ENCODE measurements around the gene THUMPD3.

Gene THUMPD3

DNA sequence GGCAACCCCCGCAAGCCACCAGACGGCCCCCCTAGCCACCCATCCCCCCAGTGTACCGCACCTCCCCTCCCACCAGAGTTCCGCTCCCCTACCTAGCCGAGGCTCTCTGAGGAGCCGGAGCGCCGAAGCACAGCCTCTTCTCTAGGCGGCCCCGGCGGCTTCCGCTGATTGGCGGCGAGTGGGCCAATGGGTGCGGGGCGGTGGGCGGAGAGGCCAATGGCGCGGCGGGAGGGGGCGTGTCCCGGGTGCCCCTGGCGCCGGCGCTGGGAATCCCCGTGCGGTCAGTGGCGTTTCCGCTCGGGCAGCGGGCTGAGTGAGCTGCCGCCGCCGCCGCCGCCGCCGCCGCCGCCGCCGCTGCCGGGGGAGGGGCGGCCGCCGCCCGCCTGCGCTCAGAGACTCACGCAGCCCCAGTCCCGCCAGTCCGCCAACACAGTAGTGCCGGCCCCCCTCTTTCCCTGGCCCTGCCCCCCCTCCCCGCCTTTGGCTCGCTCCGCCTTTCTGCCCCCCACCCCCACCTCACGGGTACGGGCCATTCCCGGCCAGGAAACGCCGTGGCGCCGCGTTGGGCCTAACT, 34.6 kb downstream of the THUMPD3 start, which contains the start of gene SETD5:
TSS of gene SETD5 (plus strand) at position 284 of the 574 bp plus-strand sequence. CDS start 31,324 bp downstream, outside the sequence.
- TF ChIP-seq ZC3H10 (CRISPR knock-in tag; IDR thresholded peaks at IDR 0.05) (no peak), RARB (CRISPR knock-in tag; IDR thresholded peaks at IDR 0.05) (no peak), ISL1 (CRISPR knock-in tag; IDR thresholded peaks at IDR 0.05) (no peak), TCF4 (CRISPR knock-in tag; IDR thresholded peaks at IDR 0.05; ENCODE audit: borderline replicate concordance) (no peak), GLIS3 (CRISPR knock-in tag; IDR thresholded peaks at IDR 0.05) (no peak), ZNF70 (CRISPR knock-in tag; IDR thresholded peaks at IDR 0.05) (no peak), ZNF8 (CRISPR knock-in tag; IDR thresholded peaks at IDR 0.05) (no peak), ARNTL (CRISPR knock-in tag; IDR thresholded peaks at IDR 0.05; ENCODE audit: borderline replicate concordance, low read depth) (no peak), OSR1 (CRISPR knock-in tag; IDR thresholded peaks at IDR 0.05) (no peak), ESRRG (CRISPR knock-in tag; IDR thresholded peaks at IDR 0.05) (no peak), POU6F1 (CRISPR knock-in tag; IDR thresholded peaks at IDR 0.05; ENCODE audit: borderline replicate concordance, low read depth) (no peak), ZNF565 (CRISPR knock-in tag; conservative IDR thresholded peaks at IDR 0.05; ENCODE audit: low read depth) (no peak), TOX (CRISPR knock-in tag; IDR thresholded peaks at IDR 0.05; ENCODE audit: borderline replicate concordance) (no peak), ZFP3 (CRISPR knock-in tag; IDR thresholded peaks at IDR 0.05) (no peak), SNAI2 (CRISPR knock-in tag; IDR thresholded peaks at IDR 0.05) (no peak), CREB5 (CRISPR knock-in tag; IDR thresholded peaks at IDR 0.05; ENCODE audit: low read depth) (no peak)
- TF ChIP-seq, protein P1, sequence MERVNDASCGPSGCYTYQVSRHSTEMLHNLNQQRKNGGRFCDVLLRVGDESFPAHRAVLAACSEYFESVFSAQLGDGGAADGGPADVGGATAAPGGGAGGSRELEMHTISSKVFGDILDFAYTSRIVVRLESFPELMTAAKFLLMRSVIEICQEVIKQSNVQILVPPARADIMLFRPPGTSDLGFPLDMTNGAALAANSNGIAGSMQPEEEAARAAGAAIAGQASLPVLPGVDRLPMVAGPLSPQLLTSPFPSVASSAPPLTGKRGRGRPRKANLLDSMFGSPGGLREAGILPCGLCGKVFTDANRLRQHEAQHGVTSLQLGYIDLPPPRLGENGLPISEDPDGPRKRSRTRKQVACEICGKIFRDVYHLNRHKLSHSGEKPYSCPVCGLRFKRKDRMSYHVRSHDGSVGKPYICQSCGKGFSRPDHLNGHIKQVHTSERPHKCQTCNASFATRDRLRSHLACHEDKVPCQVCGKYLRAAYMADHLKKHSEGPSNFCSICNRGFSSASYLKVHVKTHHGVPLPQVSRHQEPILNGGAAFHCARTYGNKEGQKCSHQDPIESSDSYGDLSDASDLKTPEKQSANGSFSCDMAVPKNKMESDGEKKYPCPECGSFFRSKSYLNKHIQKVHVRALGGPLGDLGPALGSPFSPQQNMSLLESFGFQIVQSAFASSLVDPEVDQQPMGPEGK (CRISPR knock-in tag; IDR thresholded peaks at IDR 0.05; ENCODE audit: borderline replicate concordance): no peak
- peak; percentile 70 for ATAC-seq

DNA sequence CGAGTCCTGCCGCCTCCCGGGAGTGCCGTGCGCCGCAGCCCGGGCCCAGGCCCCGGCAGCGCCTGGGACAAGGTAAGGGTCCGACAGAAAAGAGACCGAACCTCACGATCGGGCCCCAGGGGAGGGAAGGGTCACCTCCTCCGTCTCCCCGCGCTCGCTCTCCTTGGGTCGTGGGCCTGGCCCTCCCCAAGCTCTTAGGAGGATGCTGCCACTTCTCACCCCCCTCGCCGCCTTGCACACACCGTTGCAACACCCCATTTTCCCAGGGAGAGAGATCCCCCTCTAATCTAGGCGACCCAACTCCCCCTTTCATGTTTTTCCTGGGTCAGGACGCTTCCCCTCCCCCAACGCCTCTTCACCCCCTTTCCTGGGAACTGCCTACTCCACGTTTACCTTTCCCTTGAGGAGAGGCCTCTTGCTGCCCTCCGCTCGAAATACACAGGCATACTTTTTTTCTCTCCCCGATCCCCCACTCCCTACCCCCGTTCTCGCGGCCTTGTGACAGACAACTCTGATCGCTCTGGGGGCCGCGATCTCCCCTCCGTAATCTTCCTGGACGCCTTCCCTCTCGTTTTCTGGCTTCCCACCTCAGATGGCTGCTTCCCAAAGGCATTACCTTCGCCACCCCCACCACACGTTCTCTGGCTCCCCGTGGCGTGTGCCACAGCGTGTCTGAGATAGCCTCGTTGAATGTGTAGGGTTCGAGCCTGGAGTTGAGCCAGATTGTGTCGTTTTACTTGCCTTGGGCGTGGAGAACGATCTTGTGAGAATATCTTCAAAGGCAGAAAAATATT, 35.2 kb downstream of the THUMPD3 start:
- no peak for ATAC-seq

DNA sequence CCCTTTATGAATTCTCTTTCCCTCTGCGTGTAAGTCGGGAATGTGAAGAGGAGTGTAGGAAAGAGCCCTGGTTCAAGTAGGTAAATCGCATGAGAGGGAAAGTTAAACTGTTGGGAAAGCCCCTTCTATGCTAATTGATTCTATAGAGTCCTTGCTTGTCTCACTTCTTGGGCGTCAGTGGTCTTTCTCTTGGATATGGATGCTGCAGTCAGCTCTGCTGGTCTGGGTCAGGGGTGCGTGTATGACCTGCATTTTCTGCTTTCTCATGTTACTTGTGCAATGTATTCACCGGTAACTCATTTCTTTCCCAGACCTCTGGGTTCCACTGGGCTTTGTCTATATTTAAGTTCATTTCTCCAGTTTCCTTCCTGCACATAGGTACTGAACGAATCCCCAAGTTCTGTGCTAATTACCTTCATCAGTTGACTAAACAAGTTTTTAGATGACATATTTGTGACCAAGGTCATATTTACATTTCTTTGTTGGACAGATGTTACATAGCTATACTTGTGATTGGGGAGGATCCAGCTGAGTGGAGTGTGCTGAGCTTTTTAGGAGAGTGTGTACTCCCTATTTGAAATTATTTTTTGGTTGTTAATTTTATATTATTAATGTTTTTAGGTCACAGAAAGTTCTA, 36.0 kb downstream of the THUMPD3 start:
- no peak for ATAC-seq
- TF ChIP-seq OSR1 (CRISPR knock-in tag; IDR thresholded peaks at IDR 0.05) (no peak), CSRNP3 (CRISPR knock-in tag; IDR thresholded peaks at IDR 0.05) (no peak), ZNF565 (CRISPR knock-in tag; conservative IDR thresholded peaks at IDR 0.05; ENCODE audit: low read depth) (no peak), ZFP3 (CRISPR knock-in tag; IDR thresholded peaks at IDR 0.05) (no peak), TSHZ2 (CRISPR knock-in tag; IDR thresholded peaks at IDR 0.05) (no peak), ARNTL (CRISPR knock-in tag; IDR thresholded peaks at IDR 0.05; ENCODE audit: borderline replicate concordance, low read depth) (no peak)
- TF ChIP-seq, protein P1 (CRISPR knock-in tag; IDR thresholded peaks at IDR 0.05; ENCODE audit: borderline replicate concordance): no peak

More for the DNA sequence above, 35.2 kb downstream of the THUMPD3 start:
- TF ChIP-seq PPARA (CRISPR knock-in tag; IDR thresholded peaks at IDR 0.05; ENCODE audit: borderline replicate concordance) (no peak), ZC3H10 (CRISPR knock-in tag; IDR thresholded peaks at IDR 0.05) (no peak), SNAI2 (CRISPR knock-in tag; IDR thresholded peaks at IDR 0.05) (no peak), BACH2 (CRISPR knock-in tag; IDR thresholded peaks at IDR 0.05; ENCODE audit: borderline replicate concordance) (no peak), ZNF70 (CRISPR knock-in tag; IDR thresholded peaks at IDR 0.05) (no peak), GLIS3 (CRISPR knock-in tag; IDR thresholded peaks at IDR 0.05) (no peak), ZNF8 (CRISPR knock-in tag; IDR thresholded peaks at IDR 0.05) (no peak), CSDC2 (CRISPR knock-in tag; IDR thresholded peaks at IDR 0.05) (no peak), ZFP30 (CRISPR knock-in tag; IDR thresholded peaks at IDR 0.05) (no peak), TOX (CRISPR knock-in tag; IDR thresholded peaks at IDR 0.05; ENCODE audit: borderline replicate concordance) (no peak)
- TF ChIP-seq, protein P1 (CRISPR knock-in tag; IDR thresholded peaks at IDR 0.05; ENCODE audit: borderline replicate concordance): no peak
